Measurements from ENCODE around the gene EXOC1. TPM values are rescaled to one million over a fixed set of nuclear protein-coding genes. Genes with fewer than 3 reads are reported as not detected.

The EXOC1 gene
- total and polyA plus RNA-seq, 9 of the 15 experiments (the other 6 are each of a cell fraction or from before 2014, with no cell fraction given), result 16.0 to 45.5 (median 26.2) TPM

DNA sequence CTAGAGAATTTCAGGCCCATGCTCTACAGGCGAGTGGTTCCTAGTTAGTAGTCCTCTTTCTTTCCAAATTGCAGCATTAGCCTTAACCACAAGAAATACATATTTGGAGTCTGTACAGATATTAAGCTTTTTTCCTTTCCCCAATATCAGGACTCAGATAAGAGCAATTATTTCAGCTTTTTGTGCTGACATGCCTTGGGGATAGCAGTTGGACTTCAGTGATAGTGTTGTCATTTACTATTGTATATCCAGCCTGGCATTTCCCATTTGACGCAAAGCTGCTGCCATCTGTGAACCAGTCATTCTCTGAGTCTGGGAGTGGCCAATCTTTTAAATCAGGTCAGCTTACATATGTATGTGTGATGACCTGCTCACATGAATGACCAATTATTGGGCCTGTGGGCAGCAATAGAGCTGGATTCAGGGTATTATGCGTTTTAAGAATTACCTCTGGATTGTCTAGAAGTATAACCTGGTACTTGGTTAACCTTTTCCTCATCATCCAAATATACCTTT, 88.5 kb downstream of the EXOC1 start:
- BruUV-seq (replicated peaks), result no TSS peak
- ChIA-PET POLR2A (interaction anchor here (1.2 kb wide), 1 partner anchor 9 kb away, joined by 3 read pairs; no protein-coding TSS in a partner anchor), CTCF (ENCODE audit: low intra/inter-chr PET ratio) (no interaction called here)
- no peak overlapping the region for H3K9ac ChIP-seq (ENCODE audit: insufficient read depth in 1 of 2, low read depth in 2 of 2, low read length in 2 of 2)
- TF ChIP-seq CREBBP (IDR thresholded peaks at IDR 0.05; ENCODE audit: low read depth, low read length), result no peak
- TF ChIP-seq, protein P1, sequence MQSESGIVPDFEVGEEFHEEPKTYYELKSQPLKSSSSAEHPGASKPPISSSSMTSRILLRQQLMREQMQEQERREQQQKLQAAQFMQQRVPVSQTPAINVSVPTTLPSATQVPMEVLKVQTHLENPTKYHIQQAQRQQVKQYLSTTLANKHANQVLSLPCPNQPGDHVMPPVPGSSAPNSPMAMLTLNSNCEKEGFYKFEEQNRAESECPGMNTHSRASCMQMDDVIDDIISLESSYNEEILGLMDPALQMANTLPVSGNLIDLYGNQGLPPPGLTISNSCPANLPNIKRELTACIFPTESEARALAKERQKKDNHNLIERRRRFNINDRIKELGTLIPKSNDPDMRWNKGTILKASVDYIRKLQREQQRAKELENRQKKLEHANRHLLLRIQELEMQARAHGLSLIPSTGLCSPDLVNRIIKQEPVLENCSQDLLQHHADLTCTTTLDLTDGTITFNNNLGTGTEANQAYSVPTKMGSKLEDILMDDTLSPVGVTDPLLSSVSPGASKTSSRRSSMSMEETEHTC (IDR thresholded peaks at IDR 0.05), result no peak
- TF ChIP-seq RAD21 (CRISPR knock-in tag; conservative IDR thresholded peaks at IDR 0.05 in 1 of 2, IDR thresholded peaks at IDR 0.05 in 1 of 2), result no peak
- no peak for TF ChIP-seq ZNF668 (CRISPR knock-in tag; IDR thresholded peaks at IDR 0.05)
- no peak for TF ChIP-seq ZNF444 (CRISPR knock-in tag; IDR thresholded peaks at IDR 0.05)
- no peak for TF ChIP-seq CXXC5 (CRISPR knock-in tag; IDR thresholded peaks at IDR 0.05)
- TF ChIP-seq NRF1 (conservative IDR thresholded peaks at IDR 0.05 in 1 of 2, IDR thresholded peaks at IDR 0.05 in 1 of 2), result no peak
- no peak for TF ChIP-seq SREBF1 (IDR thresholded peaks at IDR 0.05; ENCODE audit: borderline replicate concordance, low read depth, low read length)
- TF ChIP-seq RBM34 (IDR thresholded peaks at IDR 0.05; ENCODE audit: borderline replicate concordance, insufficient read depth, low read length), result no peak
- H2AFZ ChIP-seq (ENCODE audit: low read depth, low read length), result no peak overlapping the region
- no peak for ATAC-seq
- H4K20me1 ChIP-seq (replicated peaks; ENCODE audit: control insufficient read depth, insufficient read depth, low read length), result no peaks in the 10 kb centered on the region
- FAIRE-seq, result no peak
- H3K4me1 ChIP-seq (replicated peaks in 1 of 2; ENCODE audit: control insufficient read depth in 2 of 2, insufficient read depth in 2 of 2, low read length in 2 of 2), result peaks cover 0 to under 1% of the 10 kb centered on the region in 2 experiments; a peak in 1 of 5 replicates
- no peak overlapping the region for H3K27ac ChIP-seq (ENCODE audit: extremely low read depth, low read depth, low read length)
- no peaks in the 10 kb centered on the region for H3K9me1 ChIP-seq (ENCODE audit: control insufficient read depth, insufficient read depth, low read length)
- no peaks in the 10 kb centered on the region for H3K79me2 ChIP-seq (ENCODE audit: control insufficient read depth, insufficient read depth, low read length)
- WGBS (ENCODE audit: insufficient coverage, low coverage, missing lambda C conversion rate), result 21% methylated on average over 3 of the region's 3 CpGs
- no peak overlapping the region for H3K4me3 ChIP-seq
- DNase-seq (ENCODE audit: extremely low read depth in 1 of 4, low spot score in 3 of 4), result no peak
- H3K9me3 ChIP-seq (replicated peaks; ENCODE audit: control insufficient read depth, insufficient read depth, low read depth, low read length), result peaks cover under 1% of the 10 kb centered on the region; the same call in 1 of the 2 replicates
- H3K27me3 ChIP-seq (ENCODE audit: control insufficient read depth in 2 of 2, insufficient read depth in 2 of 2, low read length in 2 of 2), result peaks cover 0 to 12% of the 10 kb centered on the region in 2 experiments; a peak in 3 of 5 replicates
- intact Hi-C loops (cut with micrococcal nuclease) (loop anchor here (10.0 kb wide), 1 partner anchor 443 kb away; the partner anchor contains the start of gene AASDH), in situ Hi-C loops (cut with MboI) (no loop called here)
- H3K36me3 ChIP-seq (ENCODE audit: control insufficient read depth, insufficient read depth, low read length), result no peaks in the 10 kb centered on the region
- H3K4me2 ChIP-seq (ENCODE audit: insufficient read depth, low read length), result no peak overlapping the region

All from K562 (cell line).